ENCODE results near the gene GRM1. TPM values are rescaled to one million over a fixed set of nuclear protein-coding genes. Genes with fewer than 3 reads are reported as not detected.

GRM1 gene
- total RNA-seq, 4 donors from 2014 or later: 0.13 TPM; not detected in 3

GRCh38 chr6:146149770-146150169, 120.9 kb downstream of the GRM1 start:
- H3K4me1 ChIP-seq: no peaks in the 10 kb centered on the region
- no peak overlapping the region for H3K4me3 ChIP-seq
- no peaks in the 10 kb centered on the region for H3K36me3 ChIP-seq
- H3K9me3 ChIP-seq: no peaks in the 10 kb centered on the region
- no peak overlapping the region for H3K27ac ChIP-seq
- no peak for TF ChIP-seq CTCF (IDR thresholded peaks at IDR 0.05)
- no peak for TF ChIP-seq EP300 (IDR thresholded peaks at IDR 0.05)
- no peak for TF ChIP-seq POLR2AphosphoS5 (IDR thresholded peaks at IDR 0.05)
- TF ChIP-seq POLR2A (IDR thresholded peaks at IDR 0.05): no peak
- no peaks in the 10 kb centered on the region for H3K27me3 ChIP-seq
- WGBS, 2 donors (ENCODE audit: low coverage in 1 of 2): 40 to 50% methylated on average over 1 of the region's 1 CpG
- no peak for ATAC-seq

GRCh38 chr6:146153040-146153758, 124.3 kb downstream of the GRM1 start:
- no peaks in the 10 kb centered on the region for H3K4me1 ChIP-seq
- peaks cover 8% of the 10 kb centered on the region for H3K27me3 ChIP-seq
- TF ChIP-seq CTCF (IDR thresholded peaks at IDR 0.05): no peak
- no peak for TF ChIP-seq POLR2A (IDR thresholded peaks at IDR 0.05)
- TF ChIP-seq POLR2AphosphoS5 (IDR thresholded peaks at IDR 0.05): no peak
- no peak for TF ChIP-seq EP300 (IDR thresholded peaks at IDR 0.05)
- H3K9me3 ChIP-seq: no peaks in the 10 kb centered on the region
- H3K36me3 ChIP-seq: no peaks in the 10 kb centered on the region
- ATAC-seq: no peak
- 63 to 66% methylated on average over 4 of the region's 4 CpGs for WGBS, 2 donors (ENCODE audit: low coverage in 1 of 2)
- no peak overlapping the region for H3K27ac ChIP-seq
- no peak overlapping the region for H3K4me3 ChIP-seq

GRCh38 chr6:146154197-146154596, 125.3 kb downstream of the GRM1 start:
- TF ChIP-seq CTCF (IDR thresholded peaks at IDR 0.05) (no peak), POLR2A (IDR thresholded peaks at IDR 0.05) (no peak), EP300 (IDR thresholded peaks at IDR 0.05) (no peak), POLR2AphosphoS5 (IDR thresholded peaks at IDR 0.05) (no peak)
- no peaks in the 10 kb centered on the region for H3K9me3 ChIP-seq
- no peak overlapping the region for H3K27ac ChIP-seq
- no peaks in the 10 kb centered on the region for H3K36me3 ChIP-seq
- no peak overlapping the region for H3K4me3 ChIP-seq
- H3K4me1 ChIP-seq: no peaks in the 10 kb centered on the region
- WGBS, 2 donors (ENCODE audit: low coverage in 1 of 2): 0 to 9% methylated on average over 3 to 6 of the region's 6 CpGs
- no peak for ATAC-seq
- H3K27me3 ChIP-seq: peaks cover 8% of the 10 kb centered on the region

- 70 to 90% methylated on average over 2 to 5 of the region's 5 CpGs for WGBS, 2 donors (ENCODE audit: low coverage in 1 of 2)
- no peak overlapping the region for H3K4me3 ChIP-seq
- H3K27ac ChIP-seq: no peak overlapping the region
- H3K27me3 ChIP-seq: no peaks in the 10 kb centered on the region
- H3K4me1 ChIP-seq: no peaks in the 10 kb centered on the region
- no peaks in the 10 kb centered on the region for H3K9me3 ChIP-seq
- TF ChIP-seq POLR2A (IDR thresholded peaks at IDR 0.05) (no peak), CTCF (IDR thresholded peaks at IDR 0.05) (no peak), POLR2AphosphoS5 (IDR thresholded peaks at IDR 0.05) (no peak), EP300 (IDR thresholded peaks at IDR 0.05) (no peak)
- no peak for ATAC-seq
- H3K36me3 ChIP-seq: no peaks in the 10 kb centered on the region
Measured at GRCh38 chr6:146161664-146162063, 132.8 kb downstream of the GRM1 start.

- ATAC-seq: no peak
- H3K36me3 ChIP-seq: no peaks in the 10 kb centered on the region
- no peaks in the 10 kb centered on the region for H3K9me3 ChIP-seq
- 76 to 86% methylated on average over 1 of the region's 1 CpG for WGBS, 2 donors (ENCODE audit: low coverage in 1 of 2)
- TF ChIP-seq POLR2A (IDR thresholded peaks at IDR 0.05) (no peak), POLR2AphosphoS5 (IDR thresholded peaks at IDR 0.05) (no peak), CTCF (IDR thresholded peaks at IDR 0.05) (no peak), EP300 (IDR thresholded peaks at IDR 0.05) (no peak)
- H3K27me3 ChIP-seq: no peaks in the 10 kb centered on the region
- H3K27ac ChIP-seq: no peak overlapping the region
- no peak overlapping the region for H3K4me3 ChIP-seq
- H3K4me1 ChIP-seq: no peaks in the 10 kb centered on the region
Measured at GRCh38 chr6:146169872-146170271, 141.0 kb downstream of the GRM1 start.
